ENCODE results near the gene AP4M1.

GRCh38 chr7:100148559-100149328 lies 47.3 kb downstream of the AP4M1 start, which contains the start of gene LAMTOR4:
- TF ChIP-seq GATA2 (IDR thresholded peaks at IDR 0.05; ENCODE audit: low read depth, low read length) (0 out of 2 replicates have a peak, but pooled peaks have one; percentile 13), GATA3 (IDR thresholded peaks at IDR 0.05; ENCODE audit: low read depth, low read length) (no peak)
